ENCODE measurements around the gene APOB.

The APOB gene

DNA sequence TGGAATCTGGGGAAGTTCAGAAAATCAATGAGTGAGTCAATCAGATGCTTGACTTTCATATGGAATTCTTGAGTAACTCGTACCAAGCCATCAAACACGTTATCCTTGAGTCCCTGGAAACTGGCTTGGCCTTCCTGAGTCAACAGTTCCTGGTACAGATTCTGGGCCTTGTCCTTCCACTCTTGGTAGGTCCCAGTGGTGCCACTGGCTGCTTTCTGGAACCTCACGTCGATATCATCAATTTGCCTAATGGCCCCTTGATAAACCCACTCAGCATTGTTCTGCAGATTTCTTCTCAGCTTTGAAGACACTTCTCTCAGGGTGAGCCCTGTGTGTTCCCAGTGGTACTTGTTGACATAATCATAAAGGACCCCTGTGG lies 41.1 kb downstream of the APOB start:
- no peak for DNase-seq

DNA sequence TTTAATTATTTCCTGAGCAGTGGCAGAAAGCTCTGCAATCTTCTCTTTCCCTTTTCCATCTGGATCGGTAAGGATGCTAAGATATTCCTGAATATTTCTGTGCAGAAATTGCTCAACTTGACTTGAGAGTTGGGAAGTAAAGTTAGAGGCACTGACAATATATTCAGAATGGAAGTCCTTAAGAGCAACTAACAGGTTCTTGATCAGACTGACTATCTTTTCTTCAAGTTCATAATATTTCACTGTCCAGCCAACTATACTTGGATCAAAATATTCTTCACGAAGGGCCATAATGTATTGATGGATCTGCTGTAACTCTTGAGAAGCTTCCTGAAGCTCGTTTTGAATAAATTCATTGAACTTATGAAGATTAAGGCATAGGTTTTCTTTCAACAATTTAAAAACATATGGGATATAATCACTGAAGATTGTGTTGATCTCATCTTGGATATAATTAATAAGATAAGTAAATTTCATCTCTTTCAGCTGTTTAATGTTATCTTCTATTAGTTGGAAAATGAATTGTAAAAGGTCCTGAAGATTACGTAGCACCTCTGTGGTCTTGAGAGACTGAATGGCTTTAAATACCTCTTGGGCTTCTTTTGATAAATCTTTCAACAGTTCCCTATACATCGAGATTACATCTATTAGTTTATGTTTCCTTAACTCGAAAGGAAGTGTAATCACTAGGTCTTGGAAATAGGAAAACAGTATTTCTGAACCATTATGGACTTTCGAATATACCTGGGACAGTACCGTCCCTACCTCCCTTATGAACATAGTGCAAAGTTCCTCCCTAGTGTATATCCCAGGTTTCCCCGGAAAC lies 41.7 kb downstream of the APOB start:
- DNase-seq, result no peak

DNA sequence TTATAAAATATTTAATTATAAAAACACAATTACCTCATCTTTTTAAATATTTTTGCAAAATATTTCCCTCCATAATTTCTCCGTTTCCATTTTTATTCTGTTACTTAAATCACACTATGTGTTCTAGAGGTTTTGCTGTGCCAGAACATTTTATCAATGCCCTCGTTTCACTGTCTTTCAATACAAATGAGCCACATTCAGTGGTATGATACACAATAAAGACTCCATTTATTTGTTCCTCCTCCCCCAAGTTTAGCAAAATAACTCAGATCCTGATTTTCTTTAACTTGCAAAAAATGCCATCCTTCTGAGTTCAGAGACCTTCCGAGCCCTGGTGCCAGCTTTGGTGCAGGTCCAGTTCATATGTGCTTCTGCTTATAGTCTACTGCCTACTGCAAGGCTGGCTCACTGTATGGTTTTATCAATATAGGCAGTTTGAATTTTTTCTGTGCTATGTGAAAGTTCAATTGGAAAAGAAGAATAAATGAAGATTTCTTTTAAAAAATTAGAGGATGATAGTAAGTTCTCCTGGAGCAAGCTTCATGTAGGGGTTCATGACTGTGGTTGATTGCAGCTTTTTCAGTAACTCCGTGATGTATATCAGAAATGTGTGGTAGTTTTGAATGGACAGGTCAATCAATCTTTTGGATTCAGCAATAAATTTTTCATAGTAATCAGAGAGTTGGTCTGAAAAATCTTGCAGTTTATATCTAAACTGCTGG lies 42.5 kb downstream of the APOB start:
- DNase-seq, result no peak

DNA sequence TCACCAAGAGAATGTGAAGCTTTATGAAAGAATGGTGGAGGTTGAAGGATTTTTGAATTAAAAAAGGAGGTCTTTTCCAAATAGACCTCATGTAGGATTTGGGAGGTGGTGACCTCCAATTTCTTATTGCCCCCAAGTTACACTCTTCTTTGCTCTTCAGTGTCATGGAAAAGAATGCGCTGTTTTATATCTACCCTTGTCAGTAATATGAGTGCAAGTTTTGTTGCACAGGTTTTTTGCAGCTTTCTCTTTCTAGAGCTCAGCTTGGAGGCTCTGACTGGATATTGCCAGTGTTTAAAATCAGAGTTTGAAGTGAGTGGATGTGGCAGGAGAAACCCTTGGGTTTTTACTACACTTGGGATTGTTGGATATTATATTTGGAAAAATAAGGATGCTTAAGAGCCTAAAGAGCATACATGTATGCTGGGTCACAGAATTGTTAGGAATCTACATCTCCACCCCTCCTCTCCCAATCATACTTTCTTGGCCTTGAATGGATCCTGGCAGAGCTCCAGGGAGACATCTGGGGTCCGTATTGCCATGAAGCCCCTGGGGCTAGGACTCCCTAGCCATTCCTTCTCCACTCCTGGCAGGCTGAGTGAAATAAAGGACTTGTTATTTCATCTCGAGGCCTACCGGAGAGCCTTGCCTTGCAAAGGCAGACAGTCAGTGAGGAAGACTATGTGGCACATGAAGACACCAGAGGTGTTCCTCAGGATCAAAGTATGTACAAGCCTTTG lies 43.8 kb downstream of the APOB start:
- no peak for DNase-seq

DNA sequence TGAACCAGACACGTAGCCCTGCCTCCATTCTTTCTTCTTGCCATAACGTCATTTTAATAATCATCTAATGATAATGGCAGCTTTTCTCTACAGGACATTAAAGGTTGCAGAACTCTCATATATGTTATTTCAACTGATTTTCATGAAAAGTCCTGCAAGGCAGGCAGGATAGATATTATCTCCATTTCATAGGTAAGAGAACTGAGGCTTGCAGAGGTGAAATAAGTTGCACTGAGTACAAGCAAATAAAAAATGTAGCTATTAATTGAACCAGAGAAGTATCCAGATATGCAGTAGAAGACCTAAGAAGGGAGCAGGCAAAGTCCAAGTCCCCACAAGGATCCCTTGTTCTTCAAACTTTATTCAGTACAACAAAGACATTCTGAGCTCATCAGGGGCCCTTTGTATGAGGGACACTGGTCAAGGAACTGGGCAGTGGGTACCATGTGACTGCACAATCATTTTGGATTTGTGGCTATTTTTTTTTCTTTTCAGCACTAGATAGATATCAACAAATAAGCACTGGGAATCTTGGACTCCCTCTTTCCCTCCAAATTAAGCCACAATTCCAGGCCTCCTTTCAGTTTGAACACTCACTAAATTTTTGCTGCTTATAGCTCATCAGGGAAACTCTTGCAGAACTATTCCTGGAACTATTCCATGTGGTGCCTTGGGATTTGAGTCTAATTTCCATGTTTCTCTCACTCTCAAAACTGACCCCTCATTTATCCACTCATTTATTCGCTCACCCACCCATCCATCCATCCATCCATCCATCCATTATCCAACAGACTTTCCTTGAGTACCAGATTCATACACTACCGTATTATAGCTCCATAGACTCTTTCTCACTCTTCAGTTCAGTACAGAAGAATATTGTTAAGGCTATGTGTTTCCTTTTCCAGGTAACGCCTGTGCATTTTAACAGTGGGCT lies 44.6 kb downstream of the APOB start:
- no peak for DNase-seq

DNA sequence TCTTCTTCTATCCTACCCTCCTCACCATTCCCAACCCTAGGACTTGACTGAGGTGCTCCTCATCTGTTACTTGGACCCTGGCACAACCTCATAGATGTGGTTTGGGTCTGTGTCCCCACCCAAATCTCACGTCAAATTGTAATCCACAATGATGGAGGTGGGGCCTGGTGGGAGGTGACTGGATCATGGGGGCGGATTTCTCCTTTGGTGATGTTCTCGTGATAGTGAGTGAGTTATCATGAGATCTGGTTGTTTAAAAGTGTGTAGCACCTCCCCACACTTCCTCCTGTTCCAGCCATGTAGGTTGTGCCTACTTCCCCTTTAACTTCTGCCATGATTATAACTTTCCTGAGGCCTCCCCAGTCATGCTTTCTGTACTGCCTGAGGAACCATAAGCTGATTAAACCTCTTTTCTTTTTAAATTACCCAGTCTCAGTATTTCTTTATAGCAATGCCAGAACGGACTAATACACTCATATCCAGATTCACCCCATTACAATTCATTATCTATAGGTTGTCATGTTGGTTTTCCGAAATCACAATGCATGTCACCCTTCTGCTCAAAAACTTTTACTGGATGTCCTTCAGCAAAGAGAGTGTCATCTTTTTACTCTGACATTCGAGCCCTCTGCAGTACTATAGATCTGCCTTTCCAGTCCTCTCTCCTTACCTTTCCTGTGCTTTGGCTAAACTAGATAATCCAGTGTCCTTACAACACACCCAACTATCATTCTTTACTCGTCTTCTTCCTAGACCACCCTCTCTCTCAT lies 45.7 kb downstream of the APOB start:
- no peak for DNase-seq

DNA sequence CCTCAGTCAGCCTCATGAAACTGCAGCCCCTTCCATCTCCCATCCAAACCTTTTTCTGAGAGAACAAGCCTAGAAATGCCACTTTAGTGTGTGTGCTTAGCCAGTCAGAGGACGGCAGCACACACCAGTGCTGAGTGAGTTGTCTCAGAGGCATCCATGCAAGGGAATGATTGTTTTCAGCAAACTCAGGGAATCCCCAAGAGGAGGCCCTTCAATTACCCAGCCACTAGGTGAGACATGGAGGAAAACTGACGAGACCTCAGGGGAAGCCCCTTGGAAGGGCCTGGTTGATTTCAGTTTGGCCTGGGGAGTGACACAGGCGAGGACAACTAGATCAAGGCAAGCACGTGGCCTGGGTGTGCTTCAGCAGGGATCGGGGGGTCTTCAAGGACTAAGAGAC lies 49.7 kb downstream of the APOB start:
- no peak for DNase-seq

DNA sequence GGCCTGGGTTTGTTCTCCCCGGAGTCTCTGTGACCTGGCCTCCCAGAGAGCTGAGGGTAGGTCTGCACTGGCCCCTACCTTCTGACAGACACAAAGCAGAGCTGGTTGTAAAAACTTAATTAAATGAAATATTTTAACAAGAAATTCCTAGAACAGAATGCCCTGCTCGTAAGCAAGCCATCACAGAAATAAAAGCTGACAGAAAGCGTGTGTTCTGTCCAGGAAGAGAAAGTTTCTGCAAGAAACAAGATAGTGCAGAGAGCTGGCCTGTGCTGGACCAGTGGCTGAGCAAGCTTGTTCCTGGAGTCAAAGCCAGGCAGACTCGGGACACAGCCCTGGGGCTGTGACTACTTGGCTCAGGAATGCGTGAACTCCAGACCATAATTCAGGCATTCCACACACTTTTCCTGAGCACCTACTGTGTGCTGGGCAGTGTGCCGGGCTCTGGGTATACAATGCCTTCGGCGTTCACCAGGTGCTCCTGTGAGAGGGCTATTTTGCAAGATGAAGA lies 51.6 kb downstream of the APOB start:
- no peak for DNase-seq

DNA sequence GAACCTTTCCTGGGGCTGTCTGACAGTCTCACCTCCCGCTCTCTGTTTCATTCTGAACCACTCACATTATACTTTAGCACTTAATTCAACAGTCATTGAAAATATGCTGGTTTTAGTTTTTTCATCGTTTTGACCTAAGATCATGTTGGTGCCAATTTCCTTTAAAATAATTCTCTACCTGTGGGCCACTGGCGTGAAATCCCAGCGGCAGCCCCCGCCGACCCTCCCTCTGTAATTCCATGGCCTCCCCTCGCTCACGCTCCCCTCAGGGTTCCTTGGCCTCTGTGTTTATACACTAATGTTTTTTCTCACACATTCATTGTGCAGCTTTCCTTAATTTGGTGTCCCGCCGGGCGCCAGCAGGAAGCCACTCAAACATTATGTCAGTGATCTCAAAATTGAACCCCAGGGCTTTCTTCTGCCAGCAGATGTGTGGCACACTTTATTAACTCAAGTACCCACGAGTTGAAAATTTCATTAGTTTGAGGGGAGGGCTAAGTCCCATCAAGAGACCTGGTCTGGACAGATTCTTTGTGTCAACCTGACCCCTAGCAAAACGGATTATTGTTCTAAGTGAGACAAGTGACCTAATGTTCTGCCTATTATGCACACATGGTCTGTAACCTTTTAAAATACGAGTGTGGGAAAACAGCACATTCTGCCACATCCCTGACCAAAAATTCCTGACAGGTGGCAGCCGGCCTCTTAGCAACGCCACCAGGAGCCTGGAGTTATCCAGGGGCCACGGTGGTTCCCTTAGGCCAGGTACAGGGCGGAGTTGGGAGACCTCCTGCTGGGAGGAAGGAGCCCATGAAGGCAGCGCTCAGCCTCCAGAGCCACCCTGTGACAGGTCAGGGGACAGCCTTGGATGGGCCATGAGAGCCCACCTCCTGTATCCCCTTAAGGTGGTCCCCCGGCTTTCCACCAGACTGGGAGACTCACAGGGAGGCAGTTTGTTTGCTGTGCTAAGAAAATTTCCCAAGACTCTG lies 53.1 kb downstream of the APOB start:
- no peak for DNase-seq

DNA sequence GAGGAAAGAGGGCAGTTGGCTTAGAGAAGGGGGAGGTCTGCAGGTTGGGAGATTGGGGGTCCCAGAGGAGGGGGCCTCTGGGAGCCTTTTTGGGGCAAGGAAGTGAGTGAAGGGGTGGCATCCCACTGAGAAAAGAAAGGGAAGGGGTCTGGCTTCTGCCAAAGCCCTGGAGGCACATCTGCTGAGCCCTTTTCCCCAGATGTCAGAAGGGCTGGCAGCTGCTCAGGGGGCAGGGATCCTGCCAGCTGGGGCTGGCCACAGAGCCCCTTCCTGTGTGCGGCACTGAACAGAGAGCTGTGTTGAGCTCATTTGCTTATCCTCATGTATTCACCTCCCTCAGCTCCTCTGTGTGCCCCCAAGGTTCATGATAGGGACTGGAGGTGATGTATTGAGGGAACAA lies 54.5 kb downstream of the APOB start:
- DNase-seq, result no peak

DNA sequence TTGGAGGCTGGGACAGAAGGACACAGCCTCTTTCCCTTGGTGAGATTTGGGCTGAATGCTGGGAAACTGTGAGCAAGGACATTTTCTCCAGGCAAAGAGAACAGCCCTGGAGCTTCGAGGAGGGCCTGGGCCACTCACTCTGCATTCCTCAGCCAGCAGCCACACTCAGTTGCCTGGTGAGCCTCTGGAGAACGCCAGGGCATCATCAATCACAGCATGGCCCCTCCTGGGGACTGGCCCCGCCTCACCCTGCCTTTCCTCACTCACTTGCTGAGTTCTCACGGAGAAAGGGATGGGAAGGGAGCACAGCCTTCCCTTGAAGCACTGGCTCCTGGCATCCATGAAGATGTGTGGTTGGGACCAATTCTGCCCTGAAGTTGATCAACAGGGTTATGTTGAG lies 55.0 kb downstream of the APOB start:
- no peak for DNase-seq

DNA sequence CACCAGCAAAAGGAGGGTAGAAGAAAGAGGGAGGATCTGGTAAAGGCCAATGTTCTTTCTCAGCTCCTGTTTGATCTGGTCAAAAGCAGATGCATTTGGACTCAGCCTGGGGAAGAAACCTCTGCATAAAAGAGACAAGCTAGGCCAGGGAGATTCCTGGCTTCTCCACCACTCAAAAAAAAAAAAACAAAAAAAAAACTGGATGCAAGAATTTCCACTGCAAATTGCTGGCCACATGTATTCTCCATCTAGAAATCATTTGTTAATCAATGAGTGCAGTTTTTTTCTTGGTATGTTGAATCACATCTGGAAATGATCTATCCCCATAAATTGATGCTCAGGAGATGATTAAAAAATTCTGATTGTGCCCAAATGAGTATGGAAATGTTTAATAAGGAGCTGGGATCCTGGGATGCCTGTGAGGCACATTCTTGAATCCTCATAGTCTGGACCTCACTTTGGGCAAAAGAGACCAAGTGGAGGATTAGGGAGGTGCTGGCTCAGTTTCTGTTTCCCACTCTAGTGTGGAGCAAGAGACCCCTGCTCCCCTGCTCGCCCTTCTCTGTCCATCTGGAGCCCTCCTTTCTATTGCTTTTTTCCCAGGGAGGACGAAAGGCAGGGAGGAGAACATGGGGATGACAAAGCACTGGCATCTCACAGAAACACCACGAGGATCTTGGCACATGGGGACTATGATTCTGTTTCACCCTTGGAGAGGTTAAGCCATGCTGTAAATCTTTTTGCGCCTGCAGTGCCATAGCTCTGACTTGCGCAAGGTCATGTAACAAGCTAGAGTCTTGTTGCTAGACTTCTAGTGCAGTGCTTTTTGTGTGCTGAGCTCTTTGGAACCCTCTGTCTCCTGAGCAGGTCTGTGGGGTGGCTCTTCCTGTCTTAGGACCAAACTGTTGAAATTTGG lies 57.6 kb downstream of the APOB start:
- DNase-seq, result no peak

DNA sequence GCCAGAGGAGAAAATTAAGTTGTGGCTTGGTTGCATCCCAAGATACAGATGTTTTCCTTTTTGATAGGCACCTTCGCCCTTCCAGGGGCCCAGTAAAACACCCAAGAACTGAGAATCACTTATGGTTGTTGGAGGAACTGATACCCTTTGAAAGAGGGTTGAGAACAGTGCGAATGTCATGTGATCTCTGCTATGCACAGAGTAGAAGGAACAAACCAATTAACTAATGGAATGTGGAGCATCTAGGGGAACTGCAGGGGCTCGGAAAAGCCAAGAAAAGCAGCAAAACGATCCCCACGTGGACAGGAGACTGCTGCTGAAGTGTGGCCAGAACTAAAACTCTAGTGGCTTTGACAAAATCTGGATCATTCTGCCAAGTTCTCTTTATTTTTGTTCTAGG lies 58.8 kb downstream of the APOB start:
- no peak for DNase-seq

DNA sequence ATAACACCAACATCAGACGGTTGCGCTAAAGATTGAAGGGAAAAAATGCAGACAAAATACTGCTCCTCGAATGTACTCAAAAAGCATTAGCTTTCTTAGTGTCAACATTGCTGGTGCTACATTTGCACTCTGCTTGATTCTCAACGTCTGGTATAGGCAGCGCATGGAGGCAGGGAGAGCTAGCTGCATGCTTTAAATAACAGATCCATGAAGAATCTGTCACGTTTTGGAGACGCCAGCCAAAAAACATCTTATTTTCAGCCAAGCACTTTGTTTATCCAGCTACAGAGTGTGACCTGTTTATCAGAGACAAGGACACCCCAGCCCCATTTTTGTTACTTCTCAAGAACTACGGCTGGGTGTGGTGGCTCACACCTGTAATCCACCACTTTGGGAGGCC lies 59.5 kb downstream of the APOB start:
- DNase-seq, result no peak

DNA sequence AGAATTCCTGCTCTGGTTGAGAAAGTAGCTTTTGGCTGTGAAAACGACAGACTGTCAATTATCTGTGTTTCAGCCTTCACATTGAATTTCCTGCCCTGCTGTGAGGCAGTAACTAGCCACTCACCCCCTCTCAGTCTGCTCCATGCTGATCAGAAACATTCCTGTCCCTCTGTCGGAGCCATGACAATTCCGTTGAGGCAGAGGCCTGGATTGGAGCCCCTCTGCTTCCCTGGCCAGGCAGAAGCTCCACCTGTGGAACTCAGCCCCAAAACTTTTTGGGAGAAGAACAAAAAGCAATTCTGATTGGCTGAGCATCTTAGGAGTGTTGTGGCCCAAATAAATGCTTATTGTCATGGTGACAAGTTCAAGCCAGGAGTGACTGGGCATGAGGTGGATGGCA lies 60.0 kb downstream of the APOB start:
- DNase-seq, result no peak

DNA sequence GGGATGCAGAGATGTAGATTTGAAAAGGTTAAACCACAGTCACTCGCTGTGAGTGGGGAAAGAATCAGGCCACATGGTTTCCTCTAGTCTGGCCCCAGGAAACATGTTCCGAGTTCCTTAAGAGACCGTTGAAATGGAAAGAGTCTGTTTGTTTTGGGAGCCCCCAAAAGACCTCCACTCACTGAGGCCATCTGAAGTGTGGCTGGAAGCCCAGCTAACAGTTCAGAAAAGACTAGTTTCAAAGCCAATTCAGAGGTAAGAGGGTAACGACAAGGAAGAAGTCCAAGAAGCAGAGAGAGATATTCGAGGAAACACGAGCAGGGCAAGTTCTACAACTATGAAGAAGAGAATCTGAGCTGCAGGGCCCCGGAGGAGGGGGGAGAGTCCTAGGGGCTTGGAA lies 61.0 kb downstream of the APOB start:
- DNase-seq, result no peak

DNA sequence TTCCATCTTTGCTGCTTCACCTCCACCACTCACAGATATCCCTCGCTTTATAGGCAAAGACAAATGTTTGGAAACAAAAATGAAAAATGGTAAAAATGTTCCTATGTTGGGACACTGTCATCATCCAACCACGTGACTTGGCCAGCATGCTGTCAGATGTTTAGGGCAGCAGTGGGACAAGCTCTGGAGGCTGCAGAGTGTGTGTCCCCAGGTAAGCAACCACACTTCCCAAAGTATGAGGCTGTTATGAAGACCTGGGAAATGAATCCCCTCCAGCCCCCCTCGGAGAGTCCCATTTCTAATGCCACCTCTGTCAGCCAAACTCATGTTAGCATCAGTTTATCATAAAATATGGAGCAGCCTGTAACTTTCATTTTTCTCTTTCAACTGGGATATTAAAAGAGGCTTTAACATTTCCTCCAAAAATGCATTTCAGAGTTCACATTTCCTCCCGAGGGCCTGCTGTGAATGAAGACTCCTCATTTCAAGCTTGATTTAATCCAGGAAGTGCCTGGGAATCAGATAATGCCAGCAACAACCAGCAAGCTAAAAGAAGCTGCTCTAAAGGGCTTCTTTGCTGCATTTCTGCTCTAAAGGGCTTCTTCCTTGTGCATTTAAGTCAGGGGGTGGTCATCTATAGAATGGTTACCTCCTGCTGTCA lies 66.2 kb downstream of the APOB start:
- no peak for DNase-seq

DNA sequence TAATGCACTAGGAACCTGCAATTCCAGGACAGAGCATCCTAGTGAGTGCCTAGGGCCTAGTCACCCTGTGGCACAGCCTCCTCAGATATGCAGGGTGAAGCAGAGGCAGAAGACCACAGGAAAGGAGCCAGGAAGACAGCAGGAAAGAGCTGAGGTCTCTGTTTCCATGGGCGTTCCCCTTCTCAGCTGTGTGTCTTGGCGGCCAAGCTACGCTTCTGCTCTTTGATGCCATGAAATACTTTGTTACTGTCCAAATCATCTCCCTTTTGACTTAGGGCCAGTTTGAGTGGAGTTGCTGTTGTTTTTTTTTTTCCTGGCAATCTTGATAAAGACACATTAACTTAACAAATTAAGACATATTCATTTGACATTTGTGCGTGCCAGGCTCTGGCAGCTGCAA lies 67.3 kb downstream of the APOB start:
- no peak for DNase-seq
